WTC11 (cell line): ENCODE data around the gene CRYZL1.
A peak's percentile ranks its signal among the peaks of the same experiment; 100 is the strongest.

Experiments used
- ATF1 ChIP-seq: sonication (generic); formaldehyde crosslinking; IDR thresholded peaks from 2 replicates; pipeline ENCODE4 v1.8.1; 2023; ENCODE audit warnings: mild to moderate bottlenecking, moderate library complexity, missing genetic modification reagents
- ATF2 ChIP-seq: sonication (generic); formaldehyde crosslinking; IDR thresholded peaks from 2 replicates; pipeline ENCODE4 v1.8.1; 2022; ENCODE audit warnings: low read depth, missing genetic modification reagents, borderline replicate concordance
- CTCF ChIP-seq: fragments of 200-600 bp; IDR thresholded peaks from 2 replicates; pipeline ENCODE4 v1.8.0; 2022; ENCODE audit warnings: antibody characterized with exemption
- FOXP4 ChIP-seq: sonication (generic); formaldehyde crosslinking; IDR thresholded peaks from 2 replicates; pipeline ENCODE4 v1.8.0; 2022; ENCODE audit warnings: mild to moderate bottlenecking, missing genetic modification reagents
- JUN ChIP-seq: sonication (generic); formaldehyde crosslinking; IDR thresholded peaks from 2 replicates; pipeline ENCODE4 v1.8.0; 2023; ENCODE audit warnings: mild to moderate bottlenecking, missing genetic modification reagents
- MAX ChIP-seq: sonication (generic); formaldehyde crosslinking; IDR thresholded peaks from 2 replicates; pipeline ENCODE4 v1.8.0; 2022; ENCODE audit warnings: mild to moderate bottlenecking, missing genetic modification reagents
- USF2 ChIP-seq: sonication (generic); formaldehyde crosslinking; IDR thresholded peaks from 2 replicates; pipeline ENCODE4 v1.8.1; 2023; ENCODE audit warnings: mild to moderate bottlenecking, missing genetic modification reagents, moderate library complexity
- ZNF281 ChIP-seq: sonication (generic); formaldehyde crosslinking; IDR thresholded peaks from 2 replicates; pipeline ENCODE4 v1.8.0; 2023; ENCODE audit warnings: mild to moderate bottlenecking, missing genetic modification reagents

GRCh38 chr21:33654412-33654811 lies 12.9 kb upstream of the CRYZL1 start:
- TF ChIP-seq FOXP4 (CRISPR knock-in tag), result no peak
- no peak for TF ChIP-seq CTCF
- no peak for TF ChIP-seq ZNF281 (CRISPR knock-in tag)
- no peak for TF ChIP-seq ATF2 (CRISPR knock-in tag)
- no peak for TF ChIP-seq ATF1 (CRISPR knock-in tag)
- peak; percentile 74 for TF ChIP-seq USF2 (CRISPR knock-in tag)
- no peak for TF ChIP-seq JUN (CRISPR knock-in tag)
- TF ChIP-seq MAX (CRISPR knock-in tag), result no peak
